ENCODE data around the gene TRIP13.

The TRIP13 gene

GRCh38 chr5:943201-943917 lies 50.7 kb downstream of the TRIP13 start:
- DNase-seq: no peak

DNA sequence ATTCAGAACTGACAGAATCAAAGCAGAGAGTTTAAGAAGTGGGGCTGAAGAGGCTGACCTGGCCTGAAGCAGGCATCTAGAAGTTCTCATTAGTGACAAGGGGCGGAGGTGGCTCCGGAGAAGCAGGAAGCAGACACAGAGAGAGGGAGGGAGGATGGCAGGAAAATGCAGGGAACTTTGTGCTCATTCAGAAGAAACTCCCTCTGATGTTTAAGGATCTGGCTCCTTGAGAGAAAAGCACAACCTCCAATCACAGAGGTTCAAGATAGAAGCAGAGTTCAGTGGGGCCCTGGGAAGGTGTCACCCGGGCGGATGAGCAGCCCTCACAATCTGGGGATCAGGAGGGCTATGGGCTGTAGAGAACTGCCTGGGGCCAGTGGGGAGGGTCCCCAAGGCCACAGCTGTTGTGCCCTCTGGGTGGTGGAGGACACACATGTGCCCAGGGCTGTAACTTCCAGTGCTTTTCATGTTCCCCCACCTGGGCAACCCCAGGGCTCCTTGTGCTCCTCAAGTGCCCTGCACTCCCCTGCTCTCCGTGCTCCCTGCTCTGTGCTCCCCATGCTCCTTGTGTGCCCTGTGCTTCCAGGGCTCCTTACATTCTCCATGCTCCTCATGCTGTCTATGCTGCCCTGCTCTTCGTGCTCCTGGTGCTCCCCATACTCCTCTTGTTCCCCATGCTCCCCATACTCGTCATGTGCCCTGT lies 51.4 kb downstream of the TRIP13 start:
- no peak for DNase-seq

- no peak for DNase-seq
These were observed 51.9 kb downstream of the TRIP13 start for GRCh38 chr5:944621-944927.

- DNase-seq: no peak
These were observed 52.5 kb downstream of the TRIP13 start for GRCh38 chr5:944992-945685.

DNA sequence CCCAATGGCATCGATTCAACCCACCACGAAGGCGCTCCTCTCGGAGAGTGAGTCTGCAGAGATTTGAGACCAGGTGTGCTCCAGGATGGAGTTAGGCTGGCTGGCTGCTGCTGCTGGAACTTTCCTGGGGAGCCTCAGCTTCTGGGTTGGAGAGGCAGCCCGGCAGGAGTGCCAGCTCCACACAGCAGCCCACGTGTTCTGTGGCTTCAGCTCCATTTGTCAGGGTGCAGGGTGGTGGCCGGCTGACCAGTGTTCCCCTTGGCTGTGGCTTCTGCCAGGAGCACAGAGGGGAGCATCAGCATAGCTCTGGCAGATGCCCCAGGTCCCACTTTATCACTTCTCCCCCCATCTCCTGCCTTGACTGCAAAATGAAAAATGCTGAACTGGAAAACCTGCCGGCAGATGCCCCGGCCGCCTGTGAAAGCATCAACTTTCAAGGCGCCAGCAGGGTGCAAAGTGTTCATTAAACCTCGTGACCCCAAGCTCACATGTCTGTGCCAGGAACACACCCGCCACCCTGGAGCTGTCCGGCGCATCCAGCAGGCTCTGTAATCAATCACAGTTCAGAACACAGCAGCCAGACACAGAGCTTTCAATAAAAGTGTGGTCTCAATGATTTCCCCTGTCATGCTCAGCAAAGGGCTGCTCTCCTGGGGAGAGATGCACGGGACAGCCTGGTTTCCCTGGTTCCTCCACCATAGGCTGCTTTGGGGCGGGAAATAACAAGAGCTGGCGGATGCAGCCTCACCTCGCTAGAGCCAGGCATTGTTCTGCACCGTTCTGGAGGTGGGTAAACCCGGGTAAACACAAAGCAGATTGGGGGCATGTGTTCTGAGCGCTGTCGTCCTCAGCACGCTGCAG lies 53.2 kb downstream of the TRIP13 start:
- DNase-seq: no peak

DNA sequence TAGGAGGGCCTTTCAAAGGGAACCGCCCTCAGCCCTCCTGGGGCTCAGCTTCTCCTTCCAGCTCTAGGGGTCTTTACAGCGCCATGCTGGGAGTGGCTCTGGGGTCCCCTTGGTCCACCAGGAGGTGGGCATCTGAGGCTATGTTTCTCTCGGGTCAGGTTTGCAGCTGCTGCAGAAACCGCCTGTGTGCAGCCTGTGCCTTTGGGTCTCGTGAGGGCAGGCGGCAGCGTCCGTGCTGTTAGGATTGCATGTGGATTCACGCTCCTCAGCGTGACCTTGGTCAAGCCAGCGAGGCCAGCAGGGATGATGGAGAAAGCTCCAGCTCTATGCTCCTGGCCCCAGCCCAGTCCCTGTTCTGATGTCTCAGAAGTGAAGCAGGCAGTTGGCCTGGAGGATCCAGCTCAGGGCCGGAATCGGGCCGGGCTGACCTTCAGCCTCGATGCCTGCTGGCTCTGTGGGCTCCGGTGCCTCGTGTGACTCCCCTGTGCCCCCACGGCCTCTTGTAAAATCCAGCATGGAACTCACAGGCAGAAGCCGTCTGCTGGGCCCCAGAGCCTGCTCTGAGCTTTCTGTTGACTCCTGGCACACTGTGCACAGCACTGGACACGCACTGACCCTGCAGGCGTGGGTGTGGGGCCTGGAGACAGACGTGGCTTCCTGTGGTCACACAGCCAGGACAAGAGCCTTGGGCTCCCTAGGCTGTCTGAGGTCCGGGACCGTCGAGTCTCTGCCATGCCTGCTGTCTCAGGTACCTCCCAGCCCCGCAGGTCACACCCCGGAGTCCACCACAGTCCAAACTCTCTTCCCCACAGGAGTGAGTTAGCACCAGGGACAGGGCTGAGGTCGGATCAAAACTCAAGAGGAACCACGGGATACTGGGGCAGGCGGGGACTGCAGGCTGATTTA lies 54.3 kb downstream of the TRIP13 start:
- no peak for DNase-seq

- DNase-seq: no peak
These were observed 55.2 kb downstream of the TRIP13 start for GRCh38 chr5:947626-948471.

DNA sequence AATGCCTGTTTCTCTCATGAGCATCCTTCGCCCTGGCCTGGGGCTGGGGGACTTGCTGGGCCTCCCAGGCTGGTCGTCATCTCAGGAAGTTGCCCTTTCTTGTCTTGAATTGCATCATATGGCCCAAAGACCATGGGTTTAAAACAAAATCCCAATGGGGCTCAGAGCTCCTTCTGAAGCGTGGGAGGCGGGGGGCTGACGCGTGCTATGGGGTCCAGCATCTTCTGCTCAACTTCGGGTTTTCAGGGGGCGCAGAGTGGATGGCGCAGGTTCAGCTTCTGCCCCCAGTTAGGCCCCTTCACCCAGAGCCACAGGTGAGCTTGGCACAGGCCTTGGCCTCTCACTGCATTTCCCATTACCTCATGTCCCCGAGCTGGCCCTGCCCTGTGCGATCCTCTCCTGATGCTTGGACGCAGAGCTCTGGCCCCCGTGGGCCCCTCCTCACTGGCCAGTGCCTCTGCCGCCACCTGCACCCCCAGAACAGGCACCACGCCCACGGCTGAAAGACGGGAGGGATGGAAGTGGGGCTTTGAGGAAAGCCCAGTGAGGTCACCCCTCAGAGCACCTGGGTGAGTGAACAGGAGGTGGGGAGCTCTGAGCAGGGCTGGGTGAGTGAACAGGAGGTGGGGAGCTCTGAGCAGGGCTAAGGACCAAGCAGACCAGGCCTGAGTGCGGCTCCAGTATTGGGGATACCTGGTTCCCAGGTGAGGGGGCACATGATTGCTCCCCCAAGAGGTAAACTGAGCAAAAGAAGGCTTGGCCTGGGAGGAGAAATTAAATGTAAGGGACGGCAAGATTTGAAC lies 56.0 kb downstream of the TRIP13 start:
- DNase-seq: no peak

DNA sequence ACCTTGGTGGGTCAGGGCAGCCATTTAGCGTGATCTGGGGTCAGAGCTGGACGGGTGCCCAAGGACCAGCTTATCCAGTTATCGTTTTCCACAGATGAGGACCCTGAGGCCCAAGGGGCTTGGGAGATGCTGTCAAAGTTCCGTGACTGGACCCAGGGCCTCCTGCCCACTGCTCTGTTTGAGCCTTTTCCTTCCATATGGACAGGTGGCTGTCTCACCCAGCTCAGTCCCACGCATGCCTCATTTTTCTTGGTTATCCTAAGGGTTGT lies 56.5 kb downstream of the TRIP13 start:
- DNase-seq: no peak

DNA sequence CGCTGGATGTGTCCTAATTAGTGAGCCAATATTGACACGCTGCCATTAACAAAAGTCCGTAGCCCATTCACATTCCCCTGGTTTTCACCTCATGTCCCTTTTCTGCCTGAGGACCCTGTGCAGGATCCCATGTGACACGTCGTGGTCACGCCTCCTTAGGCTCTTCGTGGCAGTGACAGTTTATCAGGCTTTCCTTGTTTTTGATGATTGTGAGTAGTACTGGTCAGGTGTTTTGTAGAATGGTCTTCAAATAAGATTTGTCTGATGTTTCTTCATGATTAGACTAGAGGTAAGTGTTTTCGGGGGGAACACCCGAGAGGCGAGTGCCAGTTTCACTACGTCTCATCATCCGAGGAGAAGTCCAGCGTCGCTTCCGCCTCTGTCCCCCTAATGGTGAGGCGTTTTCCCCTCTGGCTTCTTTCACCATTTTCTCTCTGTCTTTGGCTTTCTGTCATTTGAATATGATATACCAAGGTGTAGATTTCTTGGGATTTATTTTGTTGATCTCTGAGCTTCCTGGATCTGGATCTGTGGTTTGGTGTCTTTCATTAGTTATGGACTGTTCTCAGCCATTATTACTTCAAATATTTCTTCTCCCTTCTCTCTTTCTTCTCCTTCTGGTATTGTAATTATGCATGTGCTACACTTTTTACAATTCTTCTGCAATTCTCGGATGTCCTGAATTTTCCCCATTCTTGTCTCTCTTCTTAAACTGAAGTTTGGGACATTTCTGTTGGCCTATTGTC lies 57.3 kb downstream of the TRIP13 start:
- no peak for DNase-seq

- DNase-seq: no peak
These were observed 59.4 kb downstream of the TRIP13 start for GRCh38 chr5:951940-952596.

GRCh38 chr5:952597-953271 lies 60.0 kb downstream of the TRIP13 start:
- no peak for DNase-seq

GRCh38 chr5:953535-954449 lies 61.1 kb downstream of the TRIP13 start:
- DNase-seq: no peak

GRCh38 chr5:955886-956761 lies 63.4 kb downstream of the TRIP13 start:
- no peak for DNase-seq

- DNase-seq: no peak
These were observed 64.5 kb downstream of the TRIP13 start for GRCh38 chr5:956941-957747.
